Activated naive CD8-positive, alpha-beta T cell treated with anti-CD3 and anti-CD28 coated beads for 36 hours (primary cell): ENCODE data around the gene ZNF677. TPM values are rescaled to one million over a fixed set of nuclear protein-coding genes. Genes with fewer than 3 reads are reported as not detected.
"Not testable (repeated sequence)": the region's sequence is repeated elsewhere in the genome, so short reads cannot be mapped to it uniquely, and the experiment has no call there.

Source experiments
- DNase-seq: peaks from one replicate; pipeline ENCODE4 v3.0.0; 2021
- H3K27ac Mint-ChIP-seq: one replicate; pipeline ENCODE4 v1.8.0; 2022; ENCODE audit warnings: mild to moderate bottlenecking, moderate library complexity, mixed read lengths
- H3K27me3 Mint-ChIP-seq: one replicate; pipeline ENCODE4 v1.8.0; 2022; ENCODE audit warnings: mild to moderate bottlenecking, mixed read lengths
- H3K36me3 Mint-ChIP-seq: one replicate; pipeline ENCODE4 v1.8.0; 2021; ENCODE audit warnings: mild to moderate bottlenecking, mixed read lengths
- H3K4me1 Mint-ChIP-seq: one replicate; pipeline ENCODE4 v1.8.0; 2021; ENCODE audit warnings: mixed read lengths
- H3K4me3 Mint-ChIP-seq: one replicate; pipeline ENCODE4 v1.8.0; 2022; ENCODE audit warnings: mild to moderate bottlenecking, moderate library complexity, mixed read lengths
- H3K9me3 Mint-ChIP-seq: one replicate; pipeline ENCODE4 v1.8.0; 2022; ENCODE audit warnings: mixed read lengths
- total RNA-seq, 2 experiments: library from RNA; stranded (reverse); gene quantifications; one replicate each; pipeline ENCODE4 v1.2.3, GENCODE V29; 2021

Gene ZNF677
- total RNA-seq, result 10 to 100 TPM in 1 of 2 experiments, 1 to 10 TPM in 1; 9.5 to 11.4 TPM

- Mint-ChIP-seq H3K27ac (peak within 1 kb of the TSS; percentile 73), H3K4me1 (peaks cover 8% of the 10 kb centered on the region), H3K4me3 (peak within 1 kb of the TSS; percentile 90), H3K36me3 (peaks cover 42% of the 10 kb centered on the region), H3K9me3 (peaks cover 32% of the 10 kb centered on the region), H3K27me3 (peaks cover 4% of the 10 kb centered on the region)
- peak; percentile 90 for DNase-seq
These were observed at the start of gene ZNF677 for GRCh38 chr19:53254411-53255341. ZNF677 (minus strand) TSS chr19:53254873; CDS start chr19:53251550, 3,323 bp downstream.

GRCh38 chr19:53301341-53301740 lies 46.7 kb upstream of the ZNF677 start:
- not testable (repeated sequence) for H3K9me3 Mint-ChIP-seq, H3K36me3 Mint-ChIP-seq, H3K27ac Mint-ChIP-seq, H3K4me1 Mint-ChIP-seq, DNase-seq, H3K4me3 Mint-ChIP-seq
- peaks cover 23% of the 10 kb centered on the region for H3K27me3 Mint-ChIP-seq

GRCh38 chr19:53294786-53295441 lies 40.2 kb upstream of the ZNF677 start:
- peaks cover 43% of the 10 kb centered on the region for H3K9me3 Mint-ChIP-seq
- DNase-seq, result no peak
- H3K27ac Mint-ChIP-seq, result no peak overlapping the region
- H3K4me1 Mint-ChIP-seq, result no peaks in the 10 kb centered on the region
- H3K36me3 Mint-ChIP-seq, result peaks cover 7% of the 10 kb centered on the region
- no peaks in the 10 kb centered on the region for H3K27me3 Mint-ChIP-seq
- H3K4me3 Mint-ChIP-seq, result no peak overlapping the region

GRCh38 chr19:53290758-53291549 lies 36.3 kb upstream of the ZNF677 start:
- peaks cover 9% of the 10 kb centered on the region for H3K36me3 Mint-ChIP-seq
- H3K4me1 Mint-ChIP-seq, result no peaks in the 10 kb centered on the region
- peaks cover 45% of the 10 kb centered on the region for H3K9me3 Mint-ChIP-seq
- no peak overlapping the region for H3K4me3 Mint-ChIP-seq
- no peak overlapping the region for H3K27ac Mint-ChIP-seq
- no peak for DNase-seq
- no peaks in the 10 kb centered on the region for H3K27me3 Mint-ChIP-seq

- peaks cover 5% of the 10 kb centered on the region for H3K36me3 Mint-ChIP-seq
- DNase-seq, result no peak
These were observed 30.4 kb upstream of the ZNF677 start for GRCh38 chr19:53285087-53285486.

GRCh38 chr19:53281947-53282346 lies 27.3 kb upstream of the ZNF677 start:
- not testable (repeated sequence) for H3K4me3 Mint-ChIP-seq, H3K36me3 Mint-ChIP-seq, H3K27me3 Mint-ChIP-seq, H3K4me1 Mint-ChIP-seq, H3K27ac Mint-ChIP-seq
- DNase-seq, result peak; percentile 4
- H3K9me3 Mint-ChIP-seq, result peaks cover 15% of the 10 kb centered on the region

More at GRCh38 chr19:53285087-53285486, 30.4 kb upstream of the ZNF677 start:
- Mint-ChIP-seq H3K27ac (no peak overlapping the region), H3K27me3 (peaks cover 3% of the 10 kb centered on the region), H3K9me3 (peaks cover 16% of the 10 kb centered on the region), H3K4me3 (no peak overlapping the region), H3K4me1 (no peaks in the 10 kb centered on the region)

GRCh38 chr19:53275480-53275879 lies 20.8 kb upstream of the ZNF677 start:
- Mint-ChIP-seq H3K4me1 (no peaks in the 10 kb centered on the region), H3K4me3 (no peak overlapping the region), H3K27ac (no peak overlapping the region), H3K36me3 (peaks cover 3% of the 10 kb centered on the region), H3K9me3 (peaks cover 34% of the 10 kb centered on the region), H3K27me3 (peaks cover 9% of the 10 kb centered on the region)
- DNase-seq, result no peak

GRCh38 chr19:53272044-53272443 lies 17.4 kb upstream of the ZNF677 start:
- Mint-ChIP-seq H3K9me3 (peaks cover 34% of the 10 kb centered on the region), H3K4me1 (no peaks in the 10 kb centered on the region), H3K36me3 (peaks cover 3% of the 10 kb centered on the region), H3K27me3 (peaks cover 9% of the 10 kb centered on the region), H3K27ac (no peak overlapping the region), H3K4me3 (no peak overlapping the region)
- no peak for DNase-seq

GRCh38 chr19:53269861-53270260 lies 15.2 kb upstream of the ZNF677 start:
- not testable (repeated sequence) for H3K27me3 Mint-ChIP-seq, H3K4me3 Mint-ChIP-seq, H3K27ac Mint-ChIP-seq, DNase-seq, H3K4me1 Mint-ChIP-seq, H3K36me3 Mint-ChIP-seq
- peaks cover 35% of the 10 kb centered on the region for H3K9me3 Mint-ChIP-seq

GRCh38 chr19:53267623-53268022 lies 12.9 kb upstream of the ZNF677 start, which contains the start of gene VN1R4:
VN1R4 (minus strand) TSS chr19:53267723; CDS start chr19:53267665, 58 bp downstream.
- not testable (repeated sequence) for H3K36me3 Mint-ChIP-seq, DNase-seq, H3K27me3 Mint-ChIP-seq, H3K27ac Mint-ChIP-seq, H3K4me1 Mint-ChIP-seq, H3K4me3 Mint-ChIP-seq
- H3K9me3 Mint-ChIP-seq, result peaks cover 29% of the 10 kb centered on the region

GRCh38 chr19:53257715-53258342 lies 3.2 kb upstream of the ZNF677 start, which contains the start of gene VN1R2:
VN1R2 (plus strand) TSS chr19:53258292; CDS start chr19:53258376, 84 bp downstream.
- Mint-ChIP-seq H3K36me3 (peaks cover 16% of the 10 kb centered on the region), H3K9me3 (peaks cover 20% of the 10 kb centered on the region)
- H3K4me3 Mint-ChIP-seq, DNase-seq, H3K4me1 Mint-ChIP-seq, H3K27me3 Mint-ChIP-seq, H3K27ac Mint-ChIP-seq: not testable (repeated sequence)

- Mint-ChIP-seq H3K36me3 (peaks cover 89% of the 10 kb centered on the region), H3K9me3 (peaks cover 68% of the 10 kb centered on the region), H3K27ac (no peak overlapping the region), H3K4me1 (no peaks in the 10 kb centered on the region), H3K4me3 (no peak overlapping the region), H3K27me3 (no peaks in the 10 kb centered on the region)
- DNase-seq, result no peak
These were observed 8.2 kb downstream of the ZNF677 start for GRCh38 chr19:53246498-53246897.

- no peak overlapping the region for H3K4me3 Mint-ChIP-seq
- no peak overlapping the region for H3K27ac Mint-ChIP-seq
- peaks cover 58% of the 10 kb centered on the region for H3K36me3 Mint-ChIP-seq
- no peaks in the 10 kb centered on the region for H3K27me3 Mint-ChIP-seq
- peaks cover 64% of the 10 kb centered on the region for H3K9me3 Mint-ChIP-seq
- no peak for DNase-seq
- no peaks in the 10 kb centered on the region for H3K4me1 Mint-ChIP-seq
These were observed 17.4 kb downstream of the ZNF677 start for GRCh38 chr19:53237114-53237777.

GRCh38 chr19:53224606-53225005 lies 30.1 kb downstream of the ZNF677 start:
- Mint-ChIP-seq H3K4me3 (no peak overlapping the region), H3K27ac (no peak overlapping the region), H3K9me3 (peaks cover 45% of the 10 kb centered on the region), H3K27me3 (no peaks in the 10 kb centered on the region), H3K4me1 (no peaks in the 10 kb centered on the region), H3K36me3 (peaks cover 31% of the 10 kb centered on the region)
- DNase-seq, result no peak
